Subcutaneous preadipocyte (primary cell): ENCODE results near the gene GPR89A. TPM values are rescaled to one million over a fixed set of nuclear protein-coding genes. Genes with fewer than 3 reads are reported as not detected.

Experiments used
- total RNA-seq: library from RNA; depleted of rRNA; stranded (reverse); fragments of >200 nt; gene quantifications from 2 replicates; pipeline ENCODE4 v1.2.3, GENCODE V29; 2012

Gene GPR89A
- total RNA-seq: 28.7 and 45.2 TPM in 2 replicates

GRCh38 chr1:145607833-145608733, at the start of gene GPR89A:
GPR89A (plus strand) TSS chr1:145607988; CDS start chr1:145608134, 146 bp downstream.

GRCh38 chr1:145707183-145707867, 99.5 kb downstream of the GPR89A start, which contains the start of gene PDZK1:
PDZK1 (minus strand) TSS chr1:145707368; CDS start chr1:145688021, 19,347 bp downstream.

GRCh38 chr1:145719230-145720079, 111.7 kb downstream of the GPR89A start, which contains the start of gene CD160:
CD160 (plus strand) TSS chr1:145719499; CDS start chr1:145728328, 8,829 bp downstream.

Other genes starting within 250 kb of the GPR89A start
- 2.2 and 2.3 TPM in 2 replicates for gene NBPF20, start 182.4 kb upstream of the GPR89A start, total RNA-seq
- 0.39 TPM in 1 of 2 replicates, not detected in the other for gene PDZK1, start 99.4 kb downstream of the GPR89A start, total RNA-seq
- gene CD160, start 111.5 kb downstream of the GPR89A start, total RNA-seq: not detected in 2 replicates
- 13.6 and 19.7 TPM in 2 replicates for gene RNF115, start 216.1 kb downstream of the GPR89A start, total RNA-seq
- 47.9 and 51.8 TPM in 2 replicates for gene POLR3C, start 216.2 kb downstream of the GPR89A start, total RNA-seq
- 1.1 and 1.2 TPM in 2 replicates for gene NUDT17, start 237.6 kb downstream of the GPR89A start, total RNA-seq